ENCODE measurements around the gene CACNA2D3.

DNA sequence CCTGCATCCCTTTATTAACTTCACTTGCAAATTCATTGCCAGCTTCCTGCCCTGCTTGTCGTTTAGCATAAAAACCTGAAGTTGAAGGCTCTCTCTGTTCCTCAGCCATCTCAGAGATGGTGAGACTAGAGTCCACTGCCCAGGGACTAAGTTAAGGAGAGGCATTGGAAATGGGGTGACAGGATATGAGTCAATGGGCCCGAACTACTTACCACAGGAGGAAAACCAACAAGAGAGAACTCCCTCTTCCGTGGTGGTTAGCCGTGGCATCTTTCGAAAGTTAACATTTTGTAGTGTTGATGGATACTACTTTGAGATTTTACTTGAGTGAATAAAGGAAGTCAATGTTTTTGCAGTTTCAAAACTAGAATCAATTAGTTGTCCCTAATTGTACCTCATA is 740.2 kb downstream of the CACNA2D3 start:
- TF ChIP-seq, protein P1, sequence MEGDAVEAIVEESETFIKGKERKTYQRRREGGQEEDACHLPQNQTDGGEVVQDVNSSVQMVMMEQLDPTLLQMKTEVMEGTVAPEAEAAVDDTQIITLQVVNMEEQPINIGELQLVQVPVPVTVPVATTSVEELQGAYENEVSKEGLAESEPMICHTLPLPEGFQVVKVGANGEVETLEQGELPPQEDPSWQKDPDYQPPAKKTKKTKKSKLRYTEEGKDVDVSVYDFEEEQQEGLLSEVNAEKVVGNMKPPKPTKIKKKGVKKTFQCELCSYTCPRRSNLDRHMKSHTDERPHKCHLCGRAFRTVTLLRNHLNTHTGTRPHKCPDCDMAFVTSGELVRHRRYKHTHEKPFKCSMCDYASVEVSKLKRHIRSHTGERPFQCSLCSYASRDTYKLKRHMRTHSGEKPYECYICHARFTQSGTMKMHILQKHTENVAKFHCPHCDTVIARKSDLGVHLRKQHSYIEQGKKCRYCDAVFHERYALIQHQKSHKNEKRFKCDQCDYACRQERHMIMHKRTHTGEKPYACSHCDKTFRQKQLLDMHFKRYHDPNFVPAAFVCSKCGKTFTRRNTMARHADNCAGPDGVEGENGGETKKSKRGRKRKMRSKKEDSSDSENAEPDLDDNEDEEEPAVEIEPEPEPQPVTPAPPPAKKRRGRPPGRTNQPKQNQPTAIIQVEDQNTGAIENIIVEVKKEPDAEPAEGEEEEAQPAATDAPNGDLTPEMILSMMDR (IDR thresholded peaks at IDR 0.05; ENCODE audit: insufficient read depth, low read depth, low read length) = no peak
- no peak for TF ChIP-seq EZH2 (IDR thresholded peaks at IDR 0.05; ENCODE audit: insufficient read depth, low read length)
